HK-2 (cell line): ENCODE data around the gene GGNBP2.
"Not testable (repeated sequence)": the region's sequence is repeated elsewhere in the genome, so short reads cannot be mapped to it uniquely, and the experiment has no call there.

Source experiments
- DNase-seq: peaks from one replicate; pipeline ENCODE4 v3.0.0-alpha.2; 2018; ENCODE audit not compliant: unreplicated experiment

GGNBP2 gene

GRCh38 chr17:36544307-36545076 is at the start of gene GGNBP2:
Gene GGNBP2 (plus strand): TSS chr17:36544919. CDS start chr17:36545725, 806 bp downstream.
- peak; percentile 95 for DNase-seq

GRCh38 chr17:36495076-36495578 is 49.6 kb upstream of the GGNBP2 start:
- DNase-seq: no peak

- no peak for DNase-seq
Measured at GRCh38 chr17:36496018-36496789, 48.5 kb upstream of the GGNBP2 start.

GRCh38 chr17:36498155-36498554 is 46.6 kb upstream of the GGNBP2 start:
- DNase-seq: no peak

- no peak for DNase-seq
Measured at GRCh38 chr17:36498560-36499300, 46.0 kb upstream of the GGNBP2 start.

- no peak for DNase-seq
Measured at GRCh38 chr17:36500745-36501225, 43.9 kb upstream of the GGNBP2 start.

GRCh38 chr17:36501351-36501750 is 43.4 kb upstream of the GGNBP2 start:
- DNase-seq: no peak

GRCh38 chr17:36501963-36502362 is 42.8 kb upstream of the GGNBP2 start:
- DNase-seq: no peak

- DNase-seq: no peak
Measured at GRCh38 chr17:36503456-36504155, 41.1 kb upstream of the GGNBP2 start.

- no peak for DNase-seq
Measured at GRCh38 chr17:36504156-36504545, 40.6 kb upstream of the GGNBP2 start.

GRCh38 chr17:36505171-36505570 is 39.5 kb upstream of the GGNBP2 start:
- no peak for DNase-seq

- no peak for DNase-seq
Measured at GRCh38 chr17:36506249-36506826, 38.4 kb upstream of the GGNBP2 start.

GRCh38 chr17:36506831-36507230 is 37.9 kb upstream of the GGNBP2 start:
- no peak for DNase-seq

- no peak for DNase-seq
Measured at GRCh38 chr17:36507266-36507665, 37.5 kb upstream of the GGNBP2 start.

GRCh38 chr17:36508439-36508838 is 36.3 kb upstream of the GGNBP2 start:
- DNase-seq: not testable (repeated sequence)

- DNase-seq: no peak
Measured at GRCh38 chr17:36509272-36509985, 35.3 kb upstream of the GGNBP2 start.

GRCh38 chr17:36510636-36511035 is 34.1 kb upstream of the GGNBP2 start:
- no peak for DNase-seq

- no peak for DNase-seq
Measured at GRCh38 chr17:36511216-36511615, 33.5 kb upstream of the GGNBP2 start.

GRCh38 chr17:36512641-36513040 is 32.1 kb upstream of the GGNBP2 start:
- no peak for DNase-seq

- DNase-seq: no peak
Measured at GRCh38 chr17:36514856-36515255, 29.9 kb upstream of the GGNBP2 start.
